C4-2B (cell line): ENCODE measurements around the gene CD27.

Experiments
- ZFX ChIP-seq: fragments of 450-650 bp; IDR thresholded peaks from 2 replicates; pipeline ENCODE4 v1.6.1; 2017
- TF ChIP-seq, protein P1 (sequence below): fragments of 450-650 bp; conservative IDR thresholded peaks from 2 replicates; pipeline ENCODE4 v1.5.1; 2017; ENCODE audit warnings: mild to moderate bottlenecking

GRCh38 chr12:6424866-6425265 lies 19.9 kb upstream of the CD27 start:
- TF ChIP-seq, protein P1, sequence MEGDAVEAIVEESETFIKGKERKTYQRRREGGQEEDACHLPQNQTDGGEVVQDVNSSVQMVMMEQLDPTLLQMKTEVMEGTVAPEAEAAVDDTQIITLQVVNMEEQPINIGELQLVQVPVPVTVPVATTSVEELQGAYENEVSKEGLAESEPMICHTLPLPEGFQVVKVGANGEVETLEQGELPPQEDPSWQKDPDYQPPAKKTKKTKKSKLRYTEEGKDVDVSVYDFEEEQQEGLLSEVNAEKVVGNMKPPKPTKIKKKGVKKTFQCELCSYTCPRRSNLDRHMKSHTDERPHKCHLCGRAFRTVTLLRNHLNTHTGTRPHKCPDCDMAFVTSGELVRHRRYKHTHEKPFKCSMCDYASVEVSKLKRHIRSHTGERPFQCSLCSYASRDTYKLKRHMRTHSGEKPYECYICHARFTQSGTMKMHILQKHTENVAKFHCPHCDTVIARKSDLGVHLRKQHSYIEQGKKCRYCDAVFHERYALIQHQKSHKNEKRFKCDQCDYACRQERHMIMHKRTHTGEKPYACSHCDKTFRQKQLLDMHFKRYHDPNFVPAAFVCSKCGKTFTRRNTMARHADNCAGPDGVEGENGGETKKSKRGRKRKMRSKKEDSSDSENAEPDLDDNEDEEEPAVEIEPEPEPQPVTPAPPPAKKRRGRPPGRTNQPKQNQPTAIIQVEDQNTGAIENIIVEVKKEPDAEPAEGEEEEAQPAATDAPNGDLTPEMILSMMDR: no peak
- no peak for TF ChIP-seq ZFX
